K562 (cell line): Measurements from ENCODE around the gene CPN2. TPM values are rescaled to one million over a fixed set of nuclear protein-coding genes. Genes with fewer than 3 reads are reported as not detected.

Experiments used
- ARID3B ChIP-seq: fragments of 250-450 bp; sonication (Bioruptor Pico); IDR thresholded peaks from 2 replicates; pipeline ENCODE4 v1.4.0; 2020; ENCODE audit warnings: borderline replicate concordance
- ASH1L ChIP-seq: fragments of 450-650 bp; IDR thresholded peaks from 2 replicates; pipeline ENCODE4 v1.6.1; 2018; ENCODE audit warnings: borderline replicate concordance, mild to moderate bottlenecking, low read depth; ENCODE audit not compliant: partially characterized antibody
- ATF2 ChIP-seq: sonication (generic); formaldehyde crosslinking; IDR thresholded peaks from 2 replicates; pipeline ENCODE4 v1.8.1; 2022; ENCODE audit warnings: missing genetic modification reagents
- E2F6 ChIP-seq, 2 experiments: IDR thresholded peaks; 2 replicates each; pipeline ENCODE4 v1.6.1; 2011; ENCODE audit warnings: borderline replicate concordance in 1 of 2, control low read depth in 1 of 2, low read depth in 1 of 2, low read length in 1 of 2, mild to moderate bottlenecking in 1 of 2, mixed read lengths in 1 of 2, moderate library complexity in 1 of 2; ENCODE audit not compliant: insufficient read depth in 1 of 2, insufficient read length in 1 of 2, poor library complexity in 1 of 2, severe bottlenecking in 1 of 2; ENCODE audit errors: extremely low read depth in 1 of 2
- FOXJ3 ChIP-seq: sonication (generic); formaldehyde crosslinking; IDR thresholded peaks from 2 replicates; pipeline ENCODE4 v1.4.0; 2020; ENCODE audit warnings: mild to moderate bottlenecking, missing genetic modification reagents
- HDAC3 ChIP-seq: fragments of 450-650 bp; IDR thresholded peaks from 2 replicates; pipeline ENCODE4 v1.6.1; 2018; ENCODE audit warnings: borderline replicate concordance, mild to moderate bottlenecking, moderate library complexity; ENCODE audit not compliant: partially characterized antibody
- HNRNPUL1 ChIP-seq: fragments of 200-400 bp; formaldehyde crosslinking; IDR thresholded peaks from 2 replicates; pipeline ENCODE4 v1.6.1; 2017; ENCODE audit warnings: low read length
- KDM5B ChIP-seq: fragments of 200-600 bp; sonication (generic); IDR thresholded peaks from 2 replicates; pipeline ENCODE4 v1.6.1; 2012; ENCODE audit warnings: low read depth, mild to moderate bottlenecking, moderate library complexity, low read length, control low read depth, inconsistent platforms; ENCODE audit not compliant: insufficient replicate concordance
- MECOM ChIP-seq: fragments of 250-450 bp; sonication (Bioruptor Pico); IDR thresholded peaks from 2 replicates; pipeline ENCODE4 v1.8.0; 2022; ENCODE audit warnings: inconsistent platforms
- MLLT1 ChIP-seq, 2 experiments: fragments of 450-650 bp; IDR thresholded peaks; 2 replicates each; pipeline ENCODE4 v1.6.1; 2016
- NCOA4 ChIP-seq: fragments of 450-650 bp; IDR thresholded peaks from 2 replicates; pipeline ENCODE4 v1.6.1; 2018; ENCODE audit warnings: mild to moderate bottlenecking; ENCODE audit not compliant: partially characterized antibody
- NFXL1 ChIP-seq: fragments of 450-650 bp; formaldehyde crosslinking; IDR thresholded peaks from 2 replicates; pipeline ENCODE4 v1.4.0; 2021; ENCODE audit warnings: mild to moderate bottlenecking
- PHF21A ChIP-seq: fragments of 450-650 bp; IDR thresholded peaks from 2 replicates; pipeline ENCODE4 v1.6.1; 2017; ENCODE audit warnings: low read depth, borderline replicate concordance
- PHF8 ChIP-seq: fragments of 200-600 bp; sonication (generic); IDR thresholded peaks from 2 replicates; pipeline ENCODE4 v1.6.1; 2012; ENCODE audit warnings: mixed run types, mild to moderate bottlenecking, inconsistent platforms, low read length, moderate library complexity, borderline replicate concordance
- RBM22 ChIP-seq: fragments of 200-400 bp; formaldehyde crosslinking; IDR thresholded peaks from 2 replicates; pipeline ENCODE4 v1.6.1; 2018; ENCODE audit warnings: low read length, low read depth; ENCODE audit not compliant: poor library complexity, severe bottlenecking
- TAF15 ChIP-seq: fragments of 200-400 bp; formaldehyde crosslinking; IDR thresholded peaks from 2 replicates; pipeline ENCODE4 v1.6.1; 2017; ENCODE audit warnings: mild to moderate bottlenecking, low read depth, low read length, moderate library complexity
- TRIM24 ChIP-seq, 2 experiments: fragments of 450-650 bp; IDR thresholded peaks; 2 replicates each; pipeline ENCODE4 v1.6.1; 2016
- USF2 ChIP-seq: sonication (generic); formaldehyde crosslinking; IDR thresholded peaks from 2 replicates; pipeline ENCODE4 v1.5.0; 2020; ENCODE audit warnings: missing genetic modification reagents
- ZNF785 ChIP-seq: fragments of 250-450 bp; sonication (Bioruptor Pico); IDR thresholded peaks from 2 replicates; pipeline ENCODE4 v1.4.0; 2020; ENCODE audit warnings: mild to moderate bottlenecking
- ZSCAN29 ChIP-seq: fragments of 450-650 bp; IDR thresholded peaks from 2 replicates; pipeline ENCODE4 v1.6.1; 2017
- polyA plus RNA-seq, 8 experiments: library from polyadenylated mRNA; depleted of rRNA in 4 of 8; stranded (reverse) in 5 of 8; unstranded in 3 of 8; fragments of >200 nt; fragmentation: Nextera tagmentation in 2 of 8; fragmentation: Illumina TruSeq in 1 of 8; extraction: Ambion mirVana in 2 of 8; extraction: Trizol in 1 of 8; gene quantifications; 2 replicates each; pipeline versions ENCODE4 v1.2.1 to v1.2.3, GENCODE V29; 2011 to 2014; ENCODE audit warnings: inconsistent platforms in 1 of 8, missing spikeins in 1 of 8
- total RNA-seq, 7 experiments: library from RNA; depleted of rRNA in 6 of 7; stranded (reverse); fragments of >200 nt in 6 of 7; fragmentation: Illumina TruSeq in 2 of 7; extraction: Trizol in 2 of 7; gene quantifications; 2 replicates each; pipeline versions ENCODE4 v1.2.1 to v1.2.3, GENCODE V29; 2011 to 2021; ENCODE audit warnings: low replicate concordance in 1 of 7
- TF ChIP-seq, protein P1 (sequence below): fragments of 450-650 bp; IDR thresholded peaks from 2 replicates; pipeline ENCODE4 v1.6.1; 2016; ENCODE audit warnings: antibody characterized with exemption

The CPN2 gene
- total and polyA plus RNA-seq, 9 of the 15 experiments (the other 6 are each of a cell fraction or from before 2014, with no cell fraction given), result not detected

DNA sequence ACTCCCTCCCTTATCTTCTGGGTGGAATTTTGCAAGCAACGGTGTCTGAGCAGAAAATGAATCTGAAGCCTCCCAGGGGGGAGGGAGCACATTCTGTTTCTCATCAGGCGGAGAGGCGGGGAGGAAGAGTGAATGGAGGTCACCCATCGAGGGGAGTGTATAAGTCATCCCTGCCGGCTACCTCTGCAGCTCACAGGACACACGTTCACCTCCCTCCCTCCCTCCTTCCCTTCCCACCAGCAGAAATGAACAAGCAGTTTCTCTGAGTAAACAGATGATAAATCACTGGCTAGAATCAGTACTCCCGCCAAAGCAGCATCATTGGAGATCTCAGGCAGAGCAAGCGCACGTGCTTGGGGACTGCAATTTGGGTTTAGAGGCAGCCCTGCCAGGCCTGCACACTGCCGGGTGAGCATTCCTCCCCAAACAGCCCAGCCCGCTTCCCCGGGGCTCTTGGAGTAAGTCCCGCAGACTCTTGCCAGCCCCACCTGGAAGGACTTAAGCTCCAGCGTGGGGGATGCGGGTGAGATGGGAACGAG is 38.3 kb downstream of the CPN2 start (continued):
- TF ChIP-seq ZNF785 (no peak), NCOA4 (no peak), TAF15 (no peak), HNRNPUL1 (no peak), ATF2 (CRISPR knock-in tag) (no peak), PHF8 (no peak), TRIM24 (IDR thresholded peaks at IDR 0.05) (peak in 1 of 2 experiments; percentile 51; a peak in 1 of 4 replicates), MECOM (CRISPR knock-in tag) (no peak), RBM22 (no peak), HDAC3 (no peak), PHF21A (peak; percentile 41; the same call in 1 of the 2 replicates), ZSCAN29 (no peak), E2F6 (IDR thresholded peaks at IDR 0.05; ENCODE audit: borderline replicate concordance in 1 of 2, extremely low read depth in 1 of 2, insufficient read depth in 1 of 2, insufficient read length in 1 of 2, low read depth in 1 of 2, low read length in 1 of 2, poor library complexity in 1 of 2, severe bottlenecking in 1 of 2) (peak; percentile 81 to 86), ARID3B (no peak), ASH1L (no peak), FOXJ3 (CRISPR knock-in tag) (no peak), KDM5B (no peak), USF2 (CRISPR knock-in tag) (no peak), MLLT1 (IDR thresholded peaks at IDR 0.05) (no peak), NFXL1 (CRISPR knock-in tag) (no peak)
- TF ChIP-seq, protein P1, sequence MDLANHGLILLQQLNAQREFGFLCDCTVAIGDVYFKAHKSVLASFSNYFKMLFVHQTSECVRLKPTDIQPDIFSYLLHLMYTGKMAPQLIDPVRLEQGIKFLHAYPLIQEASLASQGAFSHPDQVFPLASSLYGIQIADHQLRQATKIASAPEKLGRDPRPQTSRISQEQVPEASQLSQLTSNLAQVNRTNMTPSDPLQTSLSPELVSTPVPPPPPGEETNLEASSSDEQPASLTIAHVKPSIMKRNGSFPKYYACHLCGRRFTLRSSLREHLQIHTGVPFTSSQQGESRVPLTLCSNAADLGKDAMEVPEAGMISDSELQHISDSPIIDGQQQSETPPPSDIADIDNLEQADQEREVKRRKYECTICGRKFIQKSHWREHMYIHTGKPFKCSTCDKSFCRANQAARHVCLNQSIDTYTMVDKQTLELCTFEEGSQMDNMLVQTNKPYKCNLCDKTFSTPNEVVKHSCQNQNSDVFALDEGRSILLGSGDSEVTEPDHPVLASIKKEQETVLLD, result no peak
